Neural crest cell (in vitro differentiated cells): Measurements from ENCODE around the gene MKRN3. TPM values are rescaled to one million over a fixed set of nuclear protein-coding genes. Genes with fewer than 3 reads are reported as not detected.

Source experiments
- DNase-seq: peaks from one replicate; pipeline ENCODE4 v3.0.0; 2021; ENCODE audit warnings: low read depth, mixed read lengths, low spot score
- H3K27ac Mint-ChIP-seq: one replicate; pipeline ENCODE4 v1.8.0; 2021; ENCODE audit warnings: mild to moderate bottlenecking, mixed read lengths; ENCODE audit not compliant: unreplicated experiment
- H3K27me3 Mint-ChIP-seq: 2 replicates; pipeline ENCODE4 v1.8.0; 2021; ENCODE audit warnings: low read depth, mild to moderate bottlenecking, mixed read lengths
- H3K36me3 Mint-ChIP-seq: 2 replicates; pipeline ENCODE4 v1.8.0; 2021; ENCODE audit warnings: low read depth, mild to moderate bottlenecking, mixed read lengths
- H3K4me1 Mint-ChIP-seq: 2 replicates; pipeline ENCODE4 v1.8.0; 2021; ENCODE audit warnings: mixed read lengths
- H3K4me3 Mint-ChIP-seq: one replicate; pipeline ENCODE4 v1.8.0; 2021; ENCODE audit warnings: mild to moderate bottlenecking, mixed read lengths
- H3K9me3 Mint-ChIP-seq: 2 replicates; pipeline ENCODE4 v1.8.0; 2021; ENCODE audit warnings: mixed read lengths
- CTCF ChIP-seq: fragments of 200-600 bp; sonication (generic); conservative IDR thresholded peaks from 2 replicates; pipeline ENCODE4 v1.5.0; 2021; ENCODE audit warnings: antibody characterized with exemption, mild to moderate bottlenecking
- long read RNA-seq: library from polyadenylated mRNA; unstranded; transcript quantifications from one replicate; pipeline ENCODE4 v2.0.0, GENCODE V29; 2020
- total RNA-seq: library from RNA; stranded (reverse); gene quantifications from 2 replicates; pipeline ENCODE4 v1.2.1, GENCODE V29; 2021

Gene MKRN3
- 3.0 and 3.8 TPM in 2 replicates for total RNA-seq
- long read RNA-seq, transcript MKRN3-201 (1 exons, 2,347 nt), result major isoform, 6 of 6 reads
- long read RNA-seq, partial matches to known transcripts, result 0 of 6 reads
- long read RNA-seq, other reads (novel, unspliced or antisense), result 0 of 6 reads

GRCh38 chr15:23565395-23566070, at the start of gene MKRN3:
TSS of gene MKRN3 (plus strand) at chr15:23565674. CDS start at chr15:23565783, 109 bp downstream.
- H3K27me3 Mint-ChIP-seq, result no peaks in the 10 kb centered on the region
- peaks cover 7% of the 10 kb centered on the region for H3K36me3 Mint-ChIP-seq
- no peaks in the 10 kb centered on the region for H3K9me3 Mint-ChIP-seq
- H3K4me1 Mint-ChIP-seq, result peaks cover 56% of the 10 kb centered on the region
- no peak for TF ChIP-seq CTCF
- peak; percentile 43 for DNase-seq
- H3K27ac Mint-ChIP-seq, result peak within 1 kb of the TSS; percentile 97
- H3K4me3 Mint-ChIP-seq, result peak within 1 kb of the TSS; percentile 95

- Mint-ChIP-seq H3K4me3 (no peak overlapping the region), H3K9me3 (peaks cover 8% of the 10 kb centered on the region)
- TF ChIP-seq CTCF, result no peak
These were observed 48.6 kb upstream of the MKRN3 start for GRCh38 chr15:23516866-23517265.

GRCh38 chr15:23518104-23518503, 47.4 kb upstream of the MKRN3 start:
- no peak for TF ChIP-seq CTCF
- peaks cover 2% of the 10 kb centered on the region for H3K36me3 Mint-ChIP-seq
- H3K4me3 Mint-ChIP-seq, result no peak overlapping the region
- H3K27ac Mint-ChIP-seq, result no peak overlapping the region
- H3K4me1 Mint-ChIP-seq, result no peaks in the 10 kb centered on the region
- DNase-seq, result no peak
- H3K9me3 Mint-ChIP-seq, result peaks cover 12% of the 10 kb centered on the region
- H3K27me3 Mint-ChIP-seq, result no peaks in the 10 kb centered on the region

More at GRCh38 chr15:23516866-23517265, 48.6 kb upstream of the MKRN3 start:
- H3K27me3 Mint-ChIP-seq, result no peaks in the 10 kb centered on the region
- H3K4me1 Mint-ChIP-seq, result no peaks in the 10 kb centered on the region
- H3K36me3 Mint-ChIP-seq, result peaks cover 2% of the 10 kb centered on the region
- no peak for DNase-seq
- H3K27ac Mint-ChIP-seq, result no peak overlapping the region

DNA sequence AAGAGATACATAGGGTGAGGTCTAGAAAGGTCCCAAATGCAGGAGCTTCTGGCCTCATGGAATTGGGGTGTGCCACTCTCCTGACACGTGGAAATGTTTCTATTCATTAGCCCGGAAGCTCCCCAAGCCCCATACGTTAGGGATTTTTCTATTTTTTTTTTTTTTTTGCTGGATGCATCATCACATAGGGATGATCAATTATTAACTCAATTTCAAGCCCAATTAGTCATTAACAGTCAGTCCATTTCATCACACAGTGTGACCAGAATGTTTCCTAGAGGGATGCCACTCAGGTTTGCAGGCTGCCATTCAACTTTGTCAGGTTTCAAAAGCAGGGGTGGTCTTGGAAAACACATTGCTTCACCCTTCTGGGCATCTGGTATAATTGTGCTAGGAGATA, 40.7 kb upstream of the MKRN3 start:
- Mint-ChIP-seq H3K4me3 (no peak overlapping the region), H3K36me3 (no peaks in the 10 kb centered on the region), H3K27me3 (no peaks in the 10 kb centered on the region), H3K9me3 (peaks cover 12% of the 10 kb centered on the region), H3K27ac (no peak overlapping the region), H3K4me1 (no peaks in the 10 kb centered on the region)
- TF ChIP-seq CTCF, result no peak
- no peak for DNase-seq

- no peaks in the 10 kb centered on the region for H3K4me1 Mint-ChIP-seq
- H3K27ac Mint-ChIP-seq, result no peak overlapping the region
- TF ChIP-seq CTCF, result no peak
- no peaks in the 10 kb centered on the region for H3K27me3 Mint-ChIP-seq
- DNase-seq, result no peak
- H3K9me3 Mint-ChIP-seq, result peaks cover 6% of the 10 kb centered on the region
- H3K4me3 Mint-ChIP-seq, result no peak overlapping the region
- H3K36me3 Mint-ChIP-seq, result peaks cover 2% of the 10 kb centered on the region
These were observed 35.6 kb upstream of the MKRN3 start for GRCh38 chr15:23529891-23530290.
